Lung (tissue), 12 donors: ENCODE measurements around the gene DNAJB5. TPM values are rescaled to one million over a fixed set of nuclear protein-coding genes. Genes with fewer than 3 reads are reported as not detected.

Experiments
- ATAC-seq: fragments of 200-7000 bp; cut with Tn5 transposase; one replicate; pipeline ENCODE4 v1.9.1; 2020; ENCODE audit warnings: moderate number of reproducible peaks; ENCODE audit not compliant: insufficient read depth, low FRiP score
- DNase-seq, 3 donors: peaks; one replicate each; pipeline ENCODE4 v3.0.0-alpha.2; 2013 to 2017
- H3K27ac ChIP-seq, 2 donors: one replicate each; pipeline ENCODE4 v1.5.1; 2013; ENCODE audit warnings: mild to moderate bottlenecking in 2 of 2, moderate library complexity in 2 of 2, control low read depth in 1 of 2, inconsistent platforms in 1 of 2, low read depth in 1 of 2, low read length in 1 of 2
- H3K27me3 ChIP-seq, 3 donors: one replicate each; pipeline ENCODE4 v1.5.1; 2013; ENCODE audit warnings: low read length in 2 of 3; ENCODE audit not compliant: control insufficient read depth in 3 of 3, insufficient read depth in 3 of 3
- H3K36me3 ChIP-seq, 4 donors: one replicate each; pipeline ENCODE4 v1.5.1; 2013; ENCODE audit warnings: low read length in 4 of 4, mild to moderate bottlenecking in 1 of 4, moderate library complexity in 1 of 4; ENCODE audit not compliant: control insufficient read depth in 4 of 4, insufficient read depth in 4 of 4
- H3K4me1 ChIP-seq, 5 donors: one replicate each; pipeline ENCODE4 v1.5.1; 2013; ENCODE audit warnings: low read length in 5 of 5, mild to moderate bottlenecking in 2 of 5, moderate library complexity in 1 of 5; ENCODE audit not compliant: control insufficient read depth in 5 of 5, insufficient read depth in 5 of 5
- H3K4me3 ChIP-seq: one replicate; pipeline ENCODE4 v1.5.1; 2013; ENCODE audit warnings: mild to moderate bottlenecking, control low read depth, moderate library complexity
- H3K9ac ChIP-seq, 2 donors: one replicate each; pipeline ENCODE4 v1.5.1; 2013; ENCODE audit warnings: low read length in 2 of 2, control low read depth in 1 of 2; ENCODE audit not compliant: insufficient read depth in 1 of 2
- H3K9me3 ChIP-seq, 4 donors: one replicate each; pipeline ENCODE4 v1.5.1; 2013; ENCODE audit warnings: low read length in 3 of 4, mild to moderate bottlenecking in 1 of 4, moderate library complexity in 1 of 4; ENCODE audit not compliant: control insufficient read depth in 4 of 4, insufficient read depth in 3 of 4
- CTCF ChIP-seq: IDR thresholded peaks from 2 replicates; pipeline ENCODE4 v1.5.1; 2012; ENCODE audit warnings: mild to moderate bottlenecking; ENCODE audit errors: control extremely low read depth, extremely low read depth
- WGBS, 2 donors: extraction: QIAGEN DNeasy Blood & Tissue Kit; methylation state at CpG; one replicate each; pipeline ENCODE4 v1.1.7; 2013; 5-methylcytosine and 5-hydroxymethylcytosine counted together
- polyA plus RNA-seq, 2 donors: library from polyadenylated mRNA; stranded (reverse); fragments of 200-250 nt; gene quantifications; one replicate each; pipeline ENCODE4 v1.2.1, GENCODE V29; 2013
- total RNA-seq, 2 donors: library from RNA; depleted of rRNA in 1 of 2; stranded (reverse); fragments of >200 nt in 1 of 2; gene quantifications; one replicate each; pipeline ENCODE4 v1.2.1, GENCODE V29; 2014 to 2021
- donor health status: control.
- donor health status: control.
- donor health status: Bipolar disorder and iron deficiency.
- donor health status: healthy.
- donor health status: DM: yes; HTN: yes; CAD: no.

The DNAJB5 gene
- total and polyA plus RNA-seq, 4 donors = 4.5 to 10.3 (median 6.9) TPM

- no peak overlapping the region for H3K27ac ChIP-seq
- DNase-seq (no peak), ATAC-seq (no peak)
- H3K27me3 ChIP-seq = peaks cover 0 to 15% (median 0%) of the 10 kb centered on the region in 3 donors
- H3K9ac ChIP-seq = no peak overlapping the region
- H3K4me1 ChIP-seq = no peaks in the 10 kb centered on the region
- no peaks in the 10 kb centered on the region for H3K9me3 ChIP-seq
- H3K4me3 ChIP-seq = no peak overlapping the region
- WGBS, 2 donors = 95 to 100% methylated on average over 2 of the region's 2 CpGs
- no peaks in the 10 kb centered on the region for H3K36me3 ChIP-seq
- TF ChIP-seq CTCF = no peak
Observed at GRCh38 chr9:34974664-34975063, 14.9 kb upstream of the DNAJB5 start.

- no peak overlapping the region for H3K9ac ChIP-seq
- WGBS, 2 donors = 86 to 93% methylated on average over 11 of the region's 11 CpGs
- peaks cover 0 to 8% (median 0%) of the 10 kb centered on the region in 3 donors for H3K27me3 ChIP-seq
- TF ChIP-seq CTCF = no peak
- H3K4me3 ChIP-seq = no peak overlapping the region
- DNase-seq = no peak
- H3K27ac ChIP-seq = no peak overlapping the region
- H3K4me1 ChIP-seq = no peaks in the 10 kb centered on the region
- H3K36me3 ChIP-seq = no peaks in the 10 kb centered on the region
- no peak for ATAC-seq
- no peaks in the 10 kb centered on the region for H3K9me3 ChIP-seq
Observed at GRCh38 chr9:34976441-34976840, 13.1 kb upstream of the DNAJB5 start.

GRCh38 chr9:34976992-34977391 is 12.6 kb upstream of the DNAJB5 start:
- Histone ChIP-seq H3K4me1 (peaks cover 0 to under 1% (median 0%) of the 10 kb centered on the region in 5 donors), H3K9me3 (no peaks in the 10 kb centered on the region), H3K27me3 (peaks cover 0 to 8% (median 0%) of the 10 kb centered on the region in 3 donors), H3K9ac (no peak overlapping the region), H3K36me3 (no peaks in the 10 kb centered on the region), H3K4me3 (no peak overlapping the region), H3K27ac (no peak overlapping the region)
- DNase-seq (no peak), ATAC-seq (no peak)
- no peak for TF ChIP-seq CTCF
- WGBS, 2 donors = 89 to 90% methylated on average over 11 of the region's 11 CpGs

GRCh38 chr9:34980181-34980761 is 9.3 kb upstream of the DNAJB5 start:
- H3K27ac ChIP-seq = no peak overlapping the region
- 60 to 67% methylated on average over 11 of the region's 11 CpGs for WGBS, 2 donors

More at GRCh38 chr9:34980181-34980761, 9.3 kb upstream of the DNAJB5 start:
- TF ChIP-seq CTCF = no peak
- no peak overlapping the region for H3K4me3 ChIP-seq
- peaks cover 0 to 2% (median 0%) of the 10 kb centered on the region in 3 donors for H3K27me3 ChIP-seq
- no peak overlapping the region for H3K9ac ChIP-seq
- H3K9me3 ChIP-seq = no peaks in the 10 kb centered on the region
- ATAC-seq (no peak), DNase-seq (no peak)
- H3K36me3 ChIP-seq = no peaks in the 10 kb centered on the region
- H3K4me1 ChIP-seq = peaks cover 0 to 4% (median 0%) of the 10 kb centered on the region in 5 donors
